Measurements from ENCODE around the gene HACD1. TPM values are rescaled to one million over a fixed set of nuclear protein-coding genes. Genes with fewer than 3 reads are reported as not detected.
A peak's percentile ranks its signal among the peaks of the same experiment; 100 is the strongest.

The HACD1 gene
- polyA plus RNA-seq, 3 donors, result 0.53 to 1.4 (median 0.86) TPM

- no peak for TF ChIP-seq CTCF (IDR thresholded peaks at IDR 0.05)
- H3K36me3 Mint-ChIP-seq, result peaks cover 28 to 35% of the 10 kb centered on the region in 2 donors
Observed at GRCh38 chr10:17660921-17661320, 43.7 kb upstream of the HACD1 start.

GRCh38 chr10:17659365-17659764, 42.2 kb upstream of the HACD1 start:
- H3K36me3 Mint-ChIP-seq, result peaks cover 27 to 37% of the 10 kb centered on the region in 2 donors
- Histone ChIP-seq H3K36me3 (replicated peaks in 1 of 2; ENCODE audit: control insufficient read depth in 1 of 2, insufficient read depth in 2 of 2, low read length in 2 of 2) (peaks cover 18 to 28% of the 10 kb centered on the region in 2 donors), H2AFZ (ENCODE audit: insufficient read depth, low read depth, low read length, poor library complexity, severe bottlenecking) (no peak overlapping the region), H3K27me3 (ENCODE audit: control insufficient read depth in 2 of 2, insufficient read depth in 2 of 2, low read length in 2 of 2) (no peaks in the 10 kb centered on the region), H3K4me3 (replicated peaks in 1 of 3; ENCODE audit: low read depth in 2 of 3, low read length in 3 of 3) (no peak overlapping the region), H3K9me3 (replicated peaks in 1 of 2; ENCODE audit: control insufficient read depth in 1 of 2, insufficient read depth in 1 of 2, low read length in 2 of 2) (no peaks in the 10 kb centered on the region), H3K79me2 (ENCODE audit: insufficient read depth, low read length) (peaks cover 74% of the 10 kb centered on the region), H3K4me1 (ENCODE audit: control insufficient read depth in 1 of 2, insufficient read depth in 2 of 2, low read length in 2 of 2) (peaks cover 2 to 5% of the 10 kb centered on the region in 2 donors), H3K4me2 (replicated peaks; ENCODE audit: extremely low read depth, low read length, poor library complexity, severe bottlenecking) (no peak overlapping the region), H4K20me1 (ENCODE audit: insufficient read depth, low read length) (peaks cover 70% of the 10 kb centered on the region), H3K27ac (ENCODE audit: low read depth in 1 of 2, low read length in 2 of 2) (no peak overlapping the region), H3K9ac (ENCODE audit: insufficient read depth, low read length, poor library complexity, severe bottlenecking) (no peak overlapping the region)
- peaks cover 42% of the 10 kb centered on the region for H3K4me1 Mint-ChIP-seq
- no peak for DNase-seq
- no peak overlapping the region for H3K4me3 Mint-ChIP-seq
- H3K27ac Mint-ChIP-seq, result peak overlapping the region in 1 of 7 donors; percentile 27
- no peaks in the 10 kb centered on the region for H3K27me3 Mint-ChIP-seq (ENCODE audit: low read depth in 3 of 3)
- 50% methylated on average over 2 of the region's 4 CpGs for WGBS (ENCODE audit: insufficient coverage)
- TF ChIP-seq CTCF (IDR thresholded peaks at IDR 0.05), result no peak
- intact Hi-C loops (cut with micrococcal nuclease), result no loop called here
- H3K9me3 Mint-ChIP-seq, result no peaks in the 10 kb centered on the region

More at GRCh38 chr10:17660921-17661320, 43.7 kb upstream of the HACD1 start:
- peaks cover 18 to 28% of the 10 kb centered on the region in 2 donors for H3K36me3 ChIP-seq (replicated peaks in 1 of 2; ENCODE audit: control insufficient read depth in 1 of 2, insufficient read depth in 2 of 2, low read length in 2 of 2)
- H2AFZ ChIP-seq (ENCODE audit: insufficient read depth, low read depth, low read length, poor library complexity, severe bottlenecking), result no peak overlapping the region
- no peak overlapping the region for H3K27ac Mint-ChIP-seq
- peaks cover 74% of the 10 kb centered on the region for H3K79me2 ChIP-seq (ENCODE audit: insufficient read depth, low read length)
- H4K20me1 ChIP-seq (ENCODE audit: insufficient read depth, low read length), result peaks cover 56% of the 10 kb centered on the region
- DNase-seq, result no peak
- intact Hi-C loops (cut with micrococcal nuclease), result no loop called here
- no peaks in the 10 kb centered on the region for H3K27me3 ChIP-seq (ENCODE audit: control insufficient read depth in 2 of 2, insufficient read depth in 2 of 2, low read length in 2 of 2)
- H3K9me3 Mint-ChIP-seq, result no peaks in the 10 kb centered on the region
- no peak overlapping the region for H3K4me3 Mint-ChIP-seq
- no peak overlapping the region for H3K9ac ChIP-seq (ENCODE audit: insufficient read depth, low read length, poor library complexity, severe bottlenecking)
- H3K4me3 ChIP-seq (replicated peaks in 1 of 3; ENCODE audit: low read depth in 2 of 3, low read length in 3 of 3), result no peak overlapping the region
- H3K4me1 Mint-ChIP-seq, result peaks cover 30% of the 10 kb centered on the region
- peaks cover 0 to 2% of the 10 kb centered on the region in 2 donors for H3K4me1 ChIP-seq (ENCODE audit: control insufficient read depth in 1 of 2, insufficient read depth in 2 of 2, low read length in 2 of 2)
- H3K27ac ChIP-seq (ENCODE audit: low read depth in 1 of 2, low read length in 2 of 2), result no peak overlapping the region
- H3K4me2 ChIP-seq (replicated peaks; ENCODE audit: extremely low read depth, low read length, poor library complexity, severe bottlenecking), result no peak overlapping the region
- no peaks in the 10 kb centered on the region for H3K9me3 ChIP-seq (replicated peaks in 1 of 2; ENCODE audit: control insufficient read depth in 1 of 2, insufficient read depth in 1 of 2, low read length in 2 of 2)
- H3K27me3 Mint-ChIP-seq (ENCODE audit: low read depth in 3 of 3), result no peaks in the 10 kb centered on the region

All from CD14-positive monocyte (primary cell).